Adrenal gland (tissue), 12 donors: Measurements from ENCODE around the gene CPS1. TPM values are rescaled to one million over a fixed set of nuclear protein-coding genes. Genes with fewer than 3 reads are reported as not detected.

Experiments
- DNase-seq, 7 donors: peaks; one replicate each; pipeline ENCODE4 v3.0.0-alpha.2; 2019 to 2020
- H3K27ac ChIP-seq, 5 donors: fragments of 200-600 bp; sonication (generic) in 4 of 5; 1 replicate in 3 of 5; 2 replicates in 2 of 5; pipeline versions ENCODE4 v1.5.1 to v1.8.0; 2016 to 2020; ENCODE audit warnings: mild to moderate bottlenecking in 1 of 5
- H3K27me3 ChIP-seq: fragments of 200-600 bp; 2 replicates; pipeline ENCODE4 v1.8.0; 2021
- H3K36me3 ChIP-seq, 2 donors: fragments of 200-600 bp; replicated peaks in 1 of 2; 1 replicate in 1 of 2; 2 replicates in 1 of 2; pipeline versions ENCODE4 v1.5.1 to v1.8.0; 2018 to 2022
- H3K4me1 ChIP-seq, 2 donors: fragments of 200-600 bp; replicated peaks in 1 of 2; 1 replicate in 1 of 2; 2 replicates in 1 of 2; pipeline versions ENCODE4 v1.5.1 to v1.8.0; 2018 to 2021
- H3K4me3 ChIP-seq, 4 donors: fragments of 200-600 bp; sonication (generic) in 3 of 4; one replicate each; pipeline ENCODE4 v1.5.1; 2016 to 2018
- H3K9me3 ChIP-seq, 3 donors: fragments of 200-600 bp; sonication (generic) in 1 of 3; replicated peaks in 1 of 3; 1 replicate in 2 of 3; 2 replicates in 1 of 3; pipeline versions ENCODE4 v1.5.1 to v1.8.0; 2016 to 2021
- CTCF ChIP-seq, 6 experiments: fragments of 450-650 bp in 4 of 6; fragments of 200-600 bp in 2 of 6; sonication (generic) in 1 of 6; IDR thresholded peaks; 1 replicate in 5 of 6; 2 replicates in 1 of 6; pipeline versions ENCODE4 v1.5.1 to v1.8.0; 2016 to 2021; ENCODE audit warnings: antibody characterized with exemption in 6 of 6, mild to moderate bottlenecking in 2 of 6, moderate library complexity in 1 of 6
- POLR2A ChIP-seq, 2 donors: fragments of 450-650 bp; IDR thresholded peaks; one replicate each; pipeline ENCODE4 v1.6.1; 2017; ENCODE audit warnings: antibody characterized with exemption in 2 of 2, mild to moderate bottlenecking in 2 of 2, moderate library complexity in 1 of 2
- WGBS, 4 donors: extraction: QIAGEN DNeasy Blood & Tissue Kit in 2 of 4; methylation state at CpG; one replicate each; pipeline versions ENCODE4 v1.1.5 to v1.1.7; 2013 to 2017; 5-methylcytosine and 5-hydroxymethylcytosine counted together
- intact Hi-C, 2 donors: fragments of 100-400 bp; cut with DNase I; formaldehyde crosslinking; loops; one replicate each; pipeline versions ENCODE4 v1.14.1 to v1.15.0; 2022 to 2023
- polyA plus RNA-seq, 3 donors: library from polyadenylated mRNA; stranded (reverse); fragments of 200-250 nt in 2 of 3; fragments of 350-450 nt in 1 of 3; fragmentation: Illumina TruSeq in 1 of 3; extraction: RNeasy Lipid Tissue Mini Kit (QIAGEN cat#74804) in 1 of 3; gene quantifications; one replicate each; pipeline ENCODE4 v1.2.3, GENCODE V29; 2013 to 2014
- total RNA-seq, 9 donors: library from RNA; depleted of rRNA in 4 of 9; stranded (reverse); fragments of >200 nt in 4 of 9; fragments of 120-200 nt in 1 of 9; fragmentation: NEBNext Ultra II Directional in 1 of 9; extraction: Animal tissue kit (Norgen Biotek cat#: 25700) in 1 of 9; gene quantifications; one replicate each; pipeline versions ENCODE4 v1.1.0 to v1.2.4, GENCODE V29; 2013 to 2023
- donor health status: healthy with polysubstance abuse.
- donor health status: Bipolar disorder and iron deficiency.
- donor health status: DM: yes; HTN: yes; CAD: no.
- donor health status: DM: no; HTN: no; CAD: no.
- donor health status: DM: no; HTN: no; CAD: no.
- donor health status: DM: yes; HTN: yes; CAD: no.

CPS1 gene
- total and polyA plus RNA-seq, 12 donors, result 0.61 to 4.3 (median 1.7) TPM

DNA sequence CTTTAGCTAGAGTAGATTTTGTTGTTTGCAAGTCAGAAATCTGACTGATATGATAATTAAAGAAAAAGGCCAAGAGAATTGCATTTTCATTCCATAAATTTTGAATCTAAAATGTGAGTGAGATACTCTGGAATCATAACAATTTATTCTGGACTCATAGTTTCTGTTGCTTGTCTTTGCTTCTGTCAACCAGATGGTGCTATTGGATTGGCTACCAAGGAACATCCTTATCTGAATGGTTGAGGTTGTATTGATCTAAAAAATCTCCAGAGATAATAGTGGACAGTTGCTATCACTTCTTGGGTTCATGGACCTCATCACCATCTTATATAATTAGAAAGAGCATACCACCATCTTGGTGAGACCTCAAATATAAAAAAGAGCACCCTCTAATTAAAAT is 34.0 kb upstream of the CPS1 start:
- no peaks in the 10 kb centered on the region for H3K9me3 ChIP-seq
- intact Hi-C loops, result no loop called here
- no peak overlapping the region for H3K4me3 ChIP-seq
- TF ChIP-seq CTCF (IDR thresholded peaks at IDR 0.05) (no peak), POLR2A (IDR thresholded peaks at IDR 0.05) (no peak)
- no peaks in the 10 kb centered on the region for H3K36me3 ChIP-seq
- no peak overlapping the region for H3K27ac ChIP-seq
- no peaks in the 10 kb centered on the region for H3K4me1 ChIP-seq
- DNase-seq, result no peak
- H3K27me3 ChIP-seq, result no peaks in the 10 kb centered on the region

DNA sequence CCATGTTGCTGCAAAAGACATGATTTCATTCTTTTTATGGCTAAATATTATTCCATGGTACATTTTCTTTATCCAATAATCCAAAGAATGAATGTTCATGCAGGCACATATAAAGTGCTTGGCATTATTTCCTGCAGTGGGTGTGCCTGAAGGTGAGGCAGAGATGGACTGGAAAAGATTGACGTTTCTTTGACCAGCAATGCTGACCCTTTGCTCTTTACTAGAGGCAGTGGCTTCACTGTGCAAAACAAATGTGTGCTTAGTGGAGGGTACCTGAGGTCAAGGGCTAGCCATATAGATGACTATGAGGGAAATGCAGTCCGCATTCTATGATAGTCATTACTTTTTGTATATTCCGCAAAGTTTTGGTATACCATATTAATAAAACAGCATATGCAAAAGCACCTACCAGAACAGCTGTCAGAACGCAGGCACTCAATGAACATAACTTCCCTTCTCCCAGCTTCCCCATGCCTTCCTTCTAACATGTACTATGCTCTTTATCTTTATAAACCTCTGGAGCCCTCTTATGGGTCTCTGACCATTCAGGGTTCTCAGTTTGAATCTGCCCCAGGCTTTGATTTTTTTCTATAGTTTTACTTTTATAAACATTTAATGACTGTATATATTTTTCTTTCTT is 32.6 kb upstream of the CPS1 start:
- intact Hi-C loops, result no loop called here
- Histone ChIP-seq H3K36me3 (no peaks in the 10 kb centered on the region), H3K27me3 (no peaks in the 10 kb centered on the region), H3K4me3 (no peak overlapping the region), H3K9me3 (no peaks in the 10 kb centered on the region), H3K27ac (no peak overlapping the region), H3K4me1 (no peaks in the 10 kb centered on the region)
- no peak for DNase-seq
- WGBS, 4 donors, result 73 to 83% (median 80%) methylated on average over 4 of the region's 4 CpGs
- TF ChIP-seq CTCF (IDR thresholded peaks at IDR 0.05) (no peak), POLR2A (IDR thresholded peaks at IDR 0.05) (no peak)

GRCh38 chr2:210524533-210524932 is 31.9 kb upstream of the CPS1 start:
- TF ChIP-seq CTCF (IDR thresholded peaks at IDR 0.05), result no peak
- no peak for TF ChIP-seq POLR2A (IDR thresholded peaks at IDR 0.05)
- Histone ChIP-seq H3K27ac (no peak overlapping the region), H3K4me1 (no peaks in the 10 kb centered on the region), H3K9me3 (no peaks in the 10 kb centered on the region), H3K27me3 (no peaks in the 10 kb centered on the region), H3K36me3 (no peaks in the 10 kb centered on the region), H3K4me3 (no peak overlapping the region)
- no peak for DNase-seq
- intact Hi-C loops, result no loop called here

DNA sequence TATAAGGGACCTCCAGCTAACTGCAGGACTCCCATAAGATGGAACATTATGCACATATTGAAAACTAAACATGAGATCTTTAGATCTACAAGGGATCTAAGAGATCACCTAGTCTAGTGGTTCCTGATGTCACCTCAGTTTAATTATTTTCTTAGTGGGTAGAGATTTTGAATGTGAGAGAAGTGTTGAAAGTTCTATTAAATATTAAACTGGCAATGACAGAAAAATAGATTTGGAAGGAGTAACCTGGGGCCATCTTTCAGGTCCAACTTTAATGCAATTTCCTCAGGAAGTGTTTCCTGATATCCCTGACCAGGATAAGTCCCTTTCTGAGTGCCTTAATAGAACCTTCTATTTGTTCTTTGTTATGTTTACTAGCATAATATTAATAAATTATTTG is 29.1 kb upstream of the CPS1 start:
- no peaks in the 10 kb centered on the region for H3K27me3 ChIP-seq
- no peak overlapping the region for H3K4me3 ChIP-seq
- no peaks in the 10 kb centered on the region for H3K36me3 ChIP-seq
- H3K4me1 ChIP-seq, result no peaks in the 10 kb centered on the region
- H3K27ac ChIP-seq, result no peak overlapping the region
- no peak for TF ChIP-seq POLR2A (IDR thresholded peaks at IDR 0.05)
- TF ChIP-seq CTCF (IDR thresholded peaks at IDR 0.05), result no peak
- no peaks in the 10 kb centered on the region for H3K9me3 ChIP-seq
- no peak for DNase-seq
- intact Hi-C loops, result no loop called here
